ENCODE data around the gene IDE. TPM values are rescaled to one million over a fixed set of nuclear protein-coding genes. Genes with fewer than 3 reads are reported as not detected.
"Not testable (repeated sequence)": the region's sequence is repeated elsewhere in the genome, so short reads cannot be mapped to it uniquely, and the experiment has no call there.

The IDE gene
- total RNA-seq, 1 experiment from 2014 or later: 56.2 TPM

- DNase-seq: no peak
- no peaks in the 10 kb centered on the region for H3K9me2 ChIP-seq (replicated peaks; ENCODE audit: insufficient read depth, low read length)
- peak overlapping the region; percentile 65 for H3K27ac ChIP-seq (ENCODE audit: low read length)
- peaks cover 6% of the 10 kb centered on the region; the same call in 1 of the 2 replicates for H4K20me1 ChIP-seq (ENCODE audit: insufficient read depth, low read depth, low read length)
- H3K36me3 ChIP-seq (ENCODE audit: insufficient read depth, low read length): no peaks in the 10 kb centered on the region
- H3K4me1 ChIP-seq (ENCODE audit: low read length): peaks cover 47% of the 10 kb centered on the region
- H3K9ac ChIP-seq (ENCODE audit: low read length): peak overlapping the region; percentile 94
- H3K27me3 ChIP-seq (ENCODE audit: low read length): no peaks in the 10 kb centered on the region
- peak overlapping the region; percentile 89 for H3K4me3 ChIP-seq (ENCODE audit: low read length)
- no peaks in the 10 kb centered on the region for H3K9me3 ChIP-seq (ENCODE audit: low read length)
- peak overlapping the region; percentile 89 for H3K4me2 ChIP-seq (ENCODE audit: low read depth, low read length, poor library complexity, severe bottlenecking)
- H3K79me2 ChIP-seq (ENCODE audit: low read length): peaks cover 58% of the 10 kb centered on the region
- no peak overlapping the region for H2AFZ ChIP-seq (ENCODE audit: low read length)
These were observed 1.4 kb downstream of the IDE start for GRCh38 chr10:92572362-92573090.

- Histone ChIP-seq H3K36me3 (ENCODE audit: insufficient read depth, low read length) (no peaks in the 10 kb centered on the region), H2AFZ (ENCODE audit: low read length) (no peak overlapping the region), H3K9me3 (ENCODE audit: low read length) (no peaks in the 10 kb centered on the region), H3K27me3 (ENCODE audit: low read length) (no peaks in the 10 kb centered on the region), H3K4me1 (ENCODE audit: low read length) (peaks cover 54% of the 10 kb centered on the region), H3K27ac (ENCODE audit: low read length) (peak overlapping the region; percentile 29; the same call in 1 of the 2 replicates), H3K4me2 (ENCODE audit: low read depth, low read length, poor library complexity, severe bottlenecking) (peak overlapping the region; percentile 89), H3K4me3 (ENCODE audit: low read length) (peak overlapping the region; percentile 89), H3K9ac (ENCODE audit: low read length) (peak overlapping the region; percentile 94), H3K9me2 (replicated peaks; ENCODE audit: insufficient read depth, low read length) (no peaks in the 10 kb centered on the region), H4K20me1 (ENCODE audit: insufficient read depth, low read depth, low read length) (peaks cover 6% of the 10 kb centered on the region; the same call in 1 of the 2 replicates), H3K79me2 (ENCODE audit: low read length) (peaks cover 67% of the 10 kb centered on the region)
- DNase-seq: no peak
These were observed 2.2 kb downstream of the IDE start for GRCh38 chr10:92571649-92572048.

GRCh38 chr10:92569663-92570062 lies 4.2 kb downstream of the IDE start:
- H3K4me2 ChIP-seq (ENCODE audit: low read depth, low read length, poor library complexity, severe bottlenecking); H3K9me2 ChIP-seq (replicated peaks; ENCODE audit: insufficient read depth, low read length); H3K9me3 ChIP-seq (ENCODE audit: low read length); H4K20me1 ChIP-seq (ENCODE audit: insufficient read depth, low read depth, low read length); H2AFZ ChIP-seq (ENCODE audit: low read length); H3K27me3 ChIP-seq (ENCODE audit: low read length); H3K27ac ChIP-seq (ENCODE audit: low read length); H3K4me3 ChIP-seq (ENCODE audit: low read length); H3K36me3 ChIP-seq (ENCODE audit: insufficient read depth, low read length); DNase-seq; H3K9ac ChIP-seq (ENCODE audit: low read length): not testable (repeated sequence)
- Histone ChIP-seq H3K79me2 (ENCODE audit: low read length) (peaks cover 82% of the 10 kb centered on the region), H3K4me1 (ENCODE audit: low read length) (peaks cover 47% of the 10 kb centered on the region)

- Histone ChIP-seq H3K79me2 (ENCODE audit: low read length) (peaks cover 87% of the 10 kb centered on the region), H3K9me2 (replicated peaks; ENCODE audit: insufficient read depth, low read length) (no peaks in the 10 kb centered on the region), H4K20me1 (ENCODE audit: insufficient read depth, low read depth, low read length) (peaks cover 6% of the 10 kb centered on the region; the same call in 1 of the 2 replicates), H3K4me1 (ENCODE audit: low read length) (peaks cover 46% of the 10 kb centered on the region), H3K4me2 (ENCODE audit: low read depth, low read length, poor library complexity, severe bottlenecking) (no peak overlapping the region), H3K9me3 (ENCODE audit: low read length) (no peaks in the 10 kb centered on the region), H3K27me3 (ENCODE audit: low read length) (no peaks in the 10 kb centered on the region), H3K4me3 (ENCODE audit: low read length) (no peak overlapping the region), H2AFZ (ENCODE audit: low read length) (no peak overlapping the region), H3K27ac (ENCODE audit: low read length) (no peak overlapping the region), H3K36me3 (ENCODE audit: insufficient read depth, low read length) (no peaks in the 10 kb centered on the region), H3K9ac (ENCODE audit: low read length) (no peak overlapping the region)
- no peak for DNase-seq
These were observed 4.8 kb downstream of the IDE start for GRCh38 chr10:92569071-92569470.

- Histone ChIP-seq H3K4me2 (ENCODE audit: low read depth, low read length, poor library complexity, severe bottlenecking) (peak overlapping the region; percentile 62), H3K9ac (ENCODE audit: low read length) (peak overlapping the region; percentile 43; the same call in 1 of the 2 replicates), H3K27me3 (ENCODE audit: low read length) (no peaks in the 10 kb centered on the region), H4K20me1 (ENCODE audit: insufficient read depth, low read depth, low read length) (peaks cover 6% of the 10 kb centered on the region; the same call in 1 of the 2 replicates), H3K9me3 (ENCODE audit: low read length) (no peaks in the 10 kb centered on the region), H3K79me2 (ENCODE audit: low read length) (peaks cover 86% of the 10 kb centered on the region), H3K4me1 (ENCODE audit: low read length) (peaks cover 46% of the 10 kb centered on the region), H3K27ac (ENCODE audit: low read length) (peak overlapping the region; percentile 75), H3K4me3 (ENCODE audit: low read length) (no peak overlapping the region; the same call in 1 of the 2 replicates), H2AFZ (ENCODE audit: low read length) (no peak overlapping the region), H3K9me2 (replicated peaks; ENCODE audit: insufficient read depth, low read length) (no peaks in the 10 kb centered on the region), H3K36me3 (ENCODE audit: insufficient read depth, low read length) (no peaks in the 10 kb centered on the region)
- peak; percentile 63 for DNase-seq
These were observed 5.8 kb downstream of the IDE start for GRCh38 chr10:92567952-92568600.

GRCh38 chr10:92562424-92562823 lies 11.5 kb downstream of the IDE start:
- no peak overlapping the region for H3K9ac ChIP-seq (ENCODE audit: low read length)
- H3K4me2 ChIP-seq (ENCODE audit: low read depth, low read length, poor library complexity, severe bottlenecking): no peak overlapping the region
- H3K36me3 ChIP-seq (ENCODE audit: insufficient read depth, low read length): peaks cover 13% of the 10 kb centered on the region
- H3K4me3 ChIP-seq (ENCODE audit: low read length): no peak overlapping the region
- peaks cover 62% of the 10 kb centered on the region for H3K79me2 ChIP-seq (ENCODE audit: low read length)
- no peaks in the 10 kb centered on the region for H3K9me2 ChIP-seq (replicated peaks; ENCODE audit: insufficient read depth, low read length)
- no peaks in the 10 kb centered on the region for H4K20me1 ChIP-seq (ENCODE audit: insufficient read depth, low read depth, low read length)
- no peaks in the 10 kb centered on the region for H3K9me3 ChIP-seq (ENCODE audit: low read length)
- no peak overlapping the region for H2AFZ ChIP-seq (ENCODE audit: low read length)
- H3K27ac ChIP-seq (ENCODE audit: low read length): no peak overlapping the region
- no peak for DNase-seq
- H3K27me3 ChIP-seq (ENCODE audit: low read length): no peaks in the 10 kb centered on the region
- H3K4me1 ChIP-seq (ENCODE audit: low read length): peaks cover 6% of the 10 kb centered on the region

- no peak for DNase-seq
- Histone ChIP-seq H3K4me3 (ENCODE audit: low read length) (no peak overlapping the region), H3K9me3 (ENCODE audit: low read length) (no peaks in the 10 kb centered on the region)
These were observed 14.8 kb downstream of the IDE start for GRCh38 chr10:92559046-92559445.

GRCh38 chr10:92553959-92554358 lies 19.9 kb downstream of the IDE start:
- Histone ChIP-seq H3K27me3 (ENCODE audit: low read length) (no peaks in the 10 kb centered on the region), H3K9ac (ENCODE audit: low read length) (no peak overlapping the region), H3K4me2 (ENCODE audit: low read depth, low read length, poor library complexity, severe bottlenecking) (no peak overlapping the region), H3K4me1 (ENCODE audit: low read length) (no peaks in the 10 kb centered on the region; the same call in 1 of the 2 replicates), H2AFZ (ENCODE audit: low read length) (no peak overlapping the region), H3K36me3 (ENCODE audit: insufficient read depth, low read length) (peaks cover 17% of the 10 kb centered on the region), H3K4me3 (ENCODE audit: low read length) (no peak overlapping the region), H3K9me3 (ENCODE audit: low read length) (no peaks in the 10 kb centered on the region), H3K79me2 (ENCODE audit: low read length) (peaks cover 28% of the 10 kb centered on the region), H4K20me1 (ENCODE audit: insufficient read depth, low read depth, low read length) (no peaks in the 10 kb centered on the region), H3K9me2 (replicated peaks; ENCODE audit: insufficient read depth, low read length) (no peaks in the 10 kb centered on the region), H3K27ac (ENCODE audit: low read length) (no peak overlapping the region)
- no peak for DNase-seq

More at GRCh38 chr10:92559046-92559445, 14.8 kb downstream of the IDE start:
- no peaks in the 10 kb centered on the region for H3K9me2 ChIP-seq (replicated peaks; ENCODE audit: insufficient read depth, low read length)
- no peaks in the 10 kb centered on the region for H4K20me1 ChIP-seq (ENCODE audit: insufficient read depth, low read depth, low read length)
- no peak overlapping the region for H2AFZ ChIP-seq (ENCODE audit: low read length)
- H3K36me3 ChIP-seq (ENCODE audit: insufficient read depth, low read length): peaks cover 24% of the 10 kb centered on the region
- no peaks in the 10 kb centered on the region for H3K4me1 ChIP-seq (ENCODE audit: low read length)
- peaks cover 37% of the 10 kb centered on the region for H3K79me2 ChIP-seq (ENCODE audit: low read length)
- no peaks in the 10 kb centered on the region for H3K27me3 ChIP-seq (ENCODE audit: low read length)
- H3K27ac ChIP-seq (ENCODE audit: low read length): no peak overlapping the region
- H3K4me2 ChIP-seq (ENCODE audit: low read depth, low read length, poor library complexity, severe bottlenecking): no peak overlapping the region
- no peak overlapping the region for H3K9ac ChIP-seq (ENCODE audit: low read length)
